GM12878 (cell line): ENCODE results near the gene CARF. TPM values are rescaled to one million over a fixed set of nuclear protein-coding genes. Genes with fewer than 3 reads are reported as not detected.

ENCODE experiments used
- ATAC-seq: fragments of 200-7000 bp; cut with Tn5 transposase; 3 replicates; pipeline ENCODE4 v1.9.1; 2020; ENCODE audit warnings: mild to moderate bottlenecking, moderate library complexity
- BruUV-seq: library from RNA; stranded (reverse); fragments of 400-500 nt; replicated peaks from 2 replicates; lab custom pipeline; 2021; lab: Mats Ljungman, UMichigan
- CTCF ChIA-PET: fragments of 300-600 bp; sonication (Branson Sonifier 250); formaldehyde crosslinking; extraction: SDS; loops from one replicate; lab custom pipeline; 2021; ENCODE audit warnings: inconsistent platforms; lab: Yijun Ruan, JAX
- POLR2A ChIA-PET: fragments of 350-600 bp; formaldehyde crosslinking; extraction: SDS; loops from one replicate; lab custom pipeline; 2021; ENCODE audit warnings: inconsistent platforms; lab: Charles Lee
- RAD21 ChIA-PET: fragments of 300-600 bp; sonication (Branson Sonifier 250); formaldehyde crosslinking; loops from one replicate; lab custom pipeline; 2023; ENCODE audit warnings: antibody characterized with exemption; ENCODE audit not compliant: unreplicated experiment; lab: Charles Lee
- SMC1A ChIA-PET: fragments of 300-600 bp; sonication (Branson Sonifier 250); formaldehyde crosslinking; loops from one replicate; lab custom pipeline; 2023; ENCODE audit not compliant: unreplicated experiment, uncharacterized antibody; lab: Charles Lee
- DNase-seq: peaks from one replicate; pipeline ENCODE4 v3.0.0-alpha.2; 2011; ENCODE audit warnings: low read depth, low spot score
- FAIRE-seq: peaks from 3 replicates; lab custom pipeline; 2011; peaks lifted over from hg19 to GRCh38; lab: Jason Lieb, UNC
- H2AFZ ChIP-seq: 2 replicates; pipeline ENCODE4 v1.6.0; 2011; ENCODE audit warnings: low read depth, low read length, control low read depth; ENCODE audit not compliant: control insufficient read depth
- H3K27ac ChIP-seq: 2 replicates; pipeline ENCODE4 v1.5.1; 2011; ENCODE audit warnings: control low read depth; ENCODE audit not compliant: control insufficient read depth, insufficient read depth
- H3K27me3 ChIP-seq, 2 experiments: replicated peaks in 1 of 2; 2 replicates each; pipeline versions ENCODE4 v1.6.0 to v1.6.1; 2011; ENCODE audit warnings: low read length in 1 of 2; ENCODE audit not compliant: control insufficient read depth in 2 of 2, insufficient read depth in 2 of 2
- H3K36me3 ChIP-seq, 2 experiments: 2 replicates each; pipeline ENCODE4 v1.5.1; 2011; ENCODE audit warnings: low read length in 1 of 2; ENCODE audit not compliant: control insufficient read depth in 2 of 2, insufficient read depth in 2 of 2
- H3K4me1 ChIP-seq: 2 replicates; pipeline ENCODE4 v1.6.1; 2011; ENCODE audit warnings: mild to moderate bottlenecking, low read length, moderate library complexity, mixed read lengths; ENCODE audit not compliant: control insufficient read depth, insufficient read depth
- H3K4me2 ChIP-seq: 2 replicates; pipeline ENCODE4 v1.6.0; 2011; ENCODE audit warnings: control low read depth; ENCODE audit not compliant: control insufficient read depth, insufficient read depth
- H3K4me3 ChIP-seq: fragments of 200-600 bp; sonication (generic); 2 replicates; pipeline ENCODE4 v1.5.1; 2016
- H3K79me2 ChIP-seq: 2 replicates; pipeline ENCODE4 v1.6.0; 2011; ENCODE audit warnings: low read length; ENCODE audit not compliant: control insufficient read depth, insufficient read depth
- H3K9ac ChIP-seq: 2 replicates; pipeline ENCODE4 v1.8.0; 2011; ENCODE audit warnings: low read length, control low read depth, mixed read lengths; ENCODE audit not compliant: control insufficient read depth, insufficient read depth
- H3K9me3 ChIP-seq: replicated peaks from 3 replicates; pipeline ENCODE4 v1.5.1; 2011; ENCODE audit warnings: mild to moderate bottlenecking, low read length; ENCODE audit not compliant: control insufficient read depth, insufficient read depth
- H4K20me1 ChIP-seq: 2 replicates; pipeline ENCODE4 v1.6.0; 2011; ENCODE audit not compliant: control insufficient read depth, insufficient read depth
- BACH1 ChIP-seq: fragments of 450-650 bp; IDR thresholded peaks from 2 replicates; pipeline ENCODE4 v1.6.1; 2017; ENCODE audit warnings: mild to moderate bottlenecking, borderline replicate concordance
- BMI1 ChIP-seq: fragments of 450-650 bp; IDR thresholded peaks from 2 replicates; pipeline ENCODE4 v1.6.1; 2016; ENCODE audit warnings: mild to moderate bottlenecking, moderate library complexity, borderline replicate concordance
- CBFB ChIP-seq: IDR thresholded peaks from 2 replicates; pipeline ENCODE4 v1.6.1; 2016; ENCODE audit warnings: antibody characterized with exemption, low read depth
- CEBPZ ChIP-seq: fragments of 150-350 bp; IDR thresholded peaks from 2 replicates; pipeline ENCODE4 v1.6.1; 2016; ENCODE audit warnings: low read depth, low read length
- EED ChIP-seq: sonication (generic); IDR thresholded peaks from 2 replicates; pipeline ENCODE4 v1.6.1; 2016; ENCODE audit warnings: antibody characterized with exemption, low read depth
- FOXK2 ChIP-seq: fragments of 450-650 bp; IDR thresholded peaks from 2 replicates; pipeline ENCODE4 v1.6.1; 2017; ENCODE audit warnings: mild to moderate bottlenecking, moderate library complexity
- HSF1 ChIP-seq: fragments of 150-350 bp; IDR thresholded peaks from 2 replicates; pipeline ENCODE4 v1.6.1; 2014; ENCODE audit warnings: mild to moderate bottlenecking, low read depth, low read length
- IKZF2 ChIP-seq, 2 experiments: fragments of 450-650 bp; IDR thresholded peaks; 2 replicates each; pipeline ENCODE4 v1.6.1; 2017; ENCODE audit warnings: mild to moderate bottlenecking in 2 of 2, moderate library complexity in 2 of 2
- MEF2B ChIP-seq: fragments of 450-650 bp; IDR thresholded peaks from 2 replicates; pipeline ENCODE4 v1.6.1; 2018; ENCODE audit warnings: mild to moderate bottlenecking, moderate library complexity; ENCODE audit not compliant: partially characterized antibody, poor library complexity, severe bottlenecking
- PBX3 ChIP-seq: IDR thresholded peaks from 2 replicates; pipeline ENCODE4 v1.6.1; 2011; ENCODE audit warnings: mild to moderate bottlenecking, low read depth, low read length, moderate library complexity; ENCODE audit not compliant: insufficient replicate concordance
- RBBP5 ChIP-seq: fragments of 200-600 bp; sonication (generic); conservative IDR thresholded peaks from 2 replicates; pipeline ENCODE4 v1.6.1; 2016
- RFX5 ChIP-seq: IDR thresholded peaks from 2 replicates; pipeline ENCODE4 v1.6.1; 2011; ENCODE audit warnings: low read depth, low read length, improper control_type of control experiment
- RUNX3 ChIP-seq: IDR thresholded peaks from 2 replicates; pipeline ENCODE4 v1.6.1; 2012; ENCODE audit warnings: low read length, inconsistent platforms
- SMARCA5 ChIP-seq: fragments of 450-650 bp; IDR thresholded peaks from 2 replicates; pipeline ENCODE4 v1.6.1; 2017; ENCODE audit warnings: mild to moderate bottlenecking
- TCF3 ChIP-seq: IDR thresholded peaks from 2 replicates; pipeline ENCODE4 v1.6.1; 2012; ENCODE audit warnings: low read depth, mild to moderate bottlenecking, low read length, borderline replicate concordance; ENCODE audit not compliant: insufficient read depth
- ZBTB33 ChIP-seq: fragments of 450-650 bp; IDR thresholded peaks from 2 replicates; pipeline ENCODE4 v1.6.1; 2017; ENCODE audit warnings: mild to moderate bottlenecking
- ZNF24 ChIP-seq: fragments of 450-650 bp; IDR thresholded peaks from 2 replicates; pipeline ENCODE4 v1.6.1; 2017; ENCODE audit warnings: antibody characterized with exemption, mild to moderate bottlenecking
- WGBS: methylation state at CpG from one replicate; pipeline ENCODE4 v1.1.6; 2016; ENCODE audit warnings: low lambda C conversion rate; ENCODE audit not compliant: insufficient replicate concordance, insufficient coverage; ENCODE audit errors: missing lambda C conversion rate; 5-methylcytosine and 5-hydroxymethylcytosine counted together
- in situ Hi-C: fragments of 300-500 bp; cut with MboI; formaldehyde crosslinking; loops from 9 replicates; pipeline ENCODE4 v1.14.3; 2018; ENCODE audit warnings: mixed read lengths
- intact Hi-C: fragments of 100-400 bp; cut with micrococcal nuclease; formaldehyde crosslinking; loops from one replicate; pipeline ENCODE4 v1.14.2; 2022; ENCODE audit not compliant: unreplicated experiment
- polyA plus RNA-seq, 11 experiments: library from polyadenylated mRNA; depleted of rRNA in 4 of 11; unstranded in 6 of 11; stranded (reverse) in 5 of 11; fragments of >200 nt; fragmentation: Nextera tagmentation in 4 of 11; fragmentation: Illumina TruSeq in 1 of 11; extraction: Ambion mirVana in 4 of 11; extraction: Trizol in 1 of 11; gene quantifications; 1 replicate in 1 of 11; 2 replicates in 10 of 11; pipeline versions ENCODE4 v1.2.1 to v1.2.3, GENCODE V29; 2011 to 2016; ENCODE audit warnings: inconsistent platforms in 2 of 11, missing spikeins in 2 of 11, low read depth in 1 of 11
- total RNA-seq, 4 experiments: library from RNA; depleted of rRNA in 3 of 4; stranded (reverse); fragments of >200 nt in 3 of 4; fragmentation: Illumina TruSeq in 1 of 4; extraction: Trizol in 1 of 4; gene quantifications; 2 replicates each; pipeline versions ENCODE4 v1.2.1 to v1.2.3, GENCODE V29; 2013 to 2021

The CARF gene
- total and polyA plus RNA-seq, 10 of the 15 experiments (the other 5 are each of a cell fraction or from before 2014, with no cell fraction given), result 1.8 to 11.5 (median 6.9) TPM

GRCh38 chr2:202918860-202919259 lies 6.8 kb downstream of the CARF start:
- ChIA-PET POLR2A (interaction anchor here (1.0 kb wide), 1 partner anchor 7 kb away, joined by 3 read pairs; the partner anchor contains the start of gene WDR12), RAD21 (no interaction called here), CTCF (interaction anchor here (2.6 kb wide), 1 partner anchor 10 kb away, joined by 7 read pairs; no protein-coding TSS in a partner anchor), SMC1A (interaction anchor here (1.0 to 1.4 kb wide), 4 partner anchors 10 to 330 kb away, joined by 3 to 5 read pairs (median 4); no protein-coding TSS in a partner anchor)
- H3K9ac ChIP-seq, result no peak overlapping the region
- no peak for DNase-seq
- no peak overlapping the region for H3K27ac ChIP-seq
- 0 out of 3 replicates have a peak, but pooled peaks have one; percentile 33 for ATAC-seq
- no peak for TF ChIP-seq FOXK2
- no peak for TF ChIP-seq TCF3
- TF ChIP-seq ZBTB33, result no peak
- no peak for TF ChIP-seq SMARCA5
- TF ChIP-seq ZNF24, result no peak
- no peak for TF ChIP-seq HSF1
- no peak for TF ChIP-seq CBFB
- TF ChIP-seq RFX5, result no peak
- TF ChIP-seq PBX3, result no peak
- TF ChIP-seq BACH1, result no peak
- no peak for TF ChIP-seq IKZF2 (IDR thresholded peaks at IDR 0.05)
- no peak for TF ChIP-seq BMI1
- TF ChIP-seq CEBPZ, result no peak
- no peak for TF ChIP-seq RUNX3
- TF ChIP-seq RBBP5, result no peak
- TF ChIP-seq EED, result no peak
- TF ChIP-seq MEF2B, result no peak
- H2AFZ ChIP-seq, result no peak overlapping the region
- no peaks in the 10 kb centered on the region for H4K20me1 ChIP-seq
- in situ Hi-C loops (no loop called here), intact Hi-C loops (no loop called here)
- no peak overlapping the region for H3K4me3 ChIP-seq
- no peak overlapping the region for H3K4me2 ChIP-seq
- WGBS, result 96% methylated on average over 1 of the region's 1 CpG
- H3K4me1 ChIP-seq, result no peaks in the 10 kb centered on the region
- H3K27me3 ChIP-seq, result no peaks in the 10 kb centered on the region
- FAIRE-seq, result no peak
- no TSS peak for BruUV-seq
- no peaks in the 10 kb centered on the region for H3K9me3 ChIP-seq
- H3K36me3 ChIP-seq, result no peaks in the 10 kb centered on the region
- H3K79me2 ChIP-seq, result no peaks in the 10 kb centered on the region
